T-helper 1 cell treated with Interleukin-12 subunit alpha and Interleukin-12 subunit beta and Interleukin-4 antibody, amounts not matched to agents 30 μg/mL and 1 μg/mL, for 36 hours (primary cell): ENCODE data around the gene ZEB2.
A peak's percentile ranks its signal among the peaks of the same experiment; 100 is the strongest.

ENCODE experiments used
- H3K27ac Mint-ChIP-seq: one replicate; pipeline ENCODE4 v1.8.0; 2021; ENCODE audit warnings: mild to moderate bottlenecking, mixed read lengths
- H3K27me3 Mint-ChIP-seq: one replicate; pipeline ENCODE4 v1.8.0; 2021; ENCODE audit warnings: low read depth, mixed read lengths
- H3K36me3 Mint-ChIP-seq: one replicate; pipeline ENCODE4 v1.8.0; 2021; ENCODE audit warnings: low read depth, mixed read lengths
- H3K4me1 Mint-ChIP-seq: one replicate; pipeline ENCODE4 v1.8.0; 2021; ENCODE audit warnings: low read depth, mixed read lengths
- H3K4me3 Mint-ChIP-seq: one replicate; pipeline ENCODE4 v1.8.0; 2021; ENCODE audit warnings: mild to moderate bottlenecking, moderate library complexity, mixed read lengths
- H3K9me3 Mint-ChIP-seq: one replicate; pipeline ENCODE4 v1.8.0; 2021; ENCODE audit warnings: mixed read lengths

ZEB2 gene

DNA sequence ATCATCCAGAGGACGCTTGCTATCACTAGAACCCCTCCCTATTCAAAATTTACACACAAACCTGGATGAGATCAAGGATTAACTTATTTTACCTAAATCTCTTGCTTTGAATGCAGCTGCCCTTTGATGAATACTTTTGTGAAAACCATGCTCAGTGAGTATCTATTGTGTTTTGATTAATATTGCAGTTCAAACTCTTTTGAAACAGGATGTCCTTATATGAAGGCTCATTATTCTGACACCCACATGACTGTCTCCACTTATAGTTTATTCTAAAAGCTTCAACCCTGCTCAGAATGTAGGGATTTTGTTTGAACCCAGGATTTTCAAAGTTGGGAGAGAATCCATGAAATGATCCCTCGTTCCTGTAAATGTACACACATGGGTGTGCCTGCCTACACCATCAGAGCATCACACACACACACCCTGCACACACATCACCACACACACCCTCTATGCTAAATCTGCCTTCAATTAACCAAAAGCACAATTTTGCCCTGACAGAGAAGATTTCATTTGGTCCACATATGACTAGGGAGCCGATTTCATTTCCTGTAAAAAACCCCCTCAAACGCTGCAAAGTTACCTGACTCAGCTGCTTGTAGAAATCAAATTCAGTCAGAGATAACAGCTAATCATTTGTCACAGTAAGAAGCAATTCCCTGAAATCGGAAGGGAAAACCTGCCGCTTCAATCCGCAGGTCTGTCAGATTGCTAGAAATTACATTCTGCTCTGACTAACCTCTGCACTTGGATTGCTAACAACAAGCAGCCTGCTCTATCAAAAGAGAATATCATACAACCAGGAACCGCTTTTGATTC, 65.2 kb downstream of the ZEB2 start:
- H3K4me3 Mint-ChIP-seq = no peak overlapping the region
- H3K36me3 Mint-ChIP-seq = peaks cover 2% of the 10 kb centered on the region
- H3K27me3 Mint-ChIP-seq = peaks cover 10% of the 10 kb centered on the region
- H3K27ac Mint-ChIP-seq = peak overlapping the region; percentile 21
- peaks cover 31% of the 10 kb centered on the region for H3K4me1 Mint-ChIP-seq
- no peaks in the 10 kb centered on the region for H3K9me3 Mint-ChIP-seq

DNA sequence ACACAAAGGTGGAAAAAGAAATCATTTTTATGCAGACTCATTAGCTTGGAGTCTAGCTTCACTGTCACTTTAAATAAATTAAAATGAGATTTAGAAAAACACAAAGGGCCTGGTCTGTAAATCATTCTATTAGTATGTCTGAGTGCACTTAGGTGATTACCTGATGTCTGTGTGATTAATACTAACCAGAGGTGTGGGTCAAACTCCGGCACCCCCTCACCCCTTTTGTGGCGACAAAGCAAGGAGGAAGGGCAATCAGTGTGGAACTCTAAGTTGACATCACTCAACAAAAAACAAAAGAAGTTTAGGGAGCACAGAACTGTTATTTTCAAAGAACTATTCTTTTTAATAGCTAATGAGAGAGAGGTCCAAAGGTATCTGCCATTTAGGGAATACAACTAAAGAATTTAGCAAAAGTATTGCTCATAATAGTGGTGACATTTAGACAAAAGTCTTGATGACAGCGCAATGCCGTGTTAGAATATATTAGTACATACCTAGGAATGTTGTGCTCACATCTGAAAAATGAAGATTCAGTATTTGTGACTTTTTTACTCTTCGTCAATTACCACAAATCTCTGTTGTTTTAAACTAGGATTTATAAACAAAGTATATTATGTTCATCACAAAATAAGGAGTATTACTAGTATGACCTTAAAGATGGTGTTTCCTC, 66.3 kb downstream of the ZEB2 start:
- Mint-ChIP-seq H3K4me1 (peaks cover 26% of the 10 kb centered on the region), H3K4me3 (no peak overlapping the region), H3K36me3 (peaks cover 2% of the 10 kb centered on the region), H3K27me3 (peaks cover 10% of the 10 kb centered on the region), H3K27ac (no peak overlapping the region), H3K9me3 (no peaks in the 10 kb centered on the region)

DNA sequence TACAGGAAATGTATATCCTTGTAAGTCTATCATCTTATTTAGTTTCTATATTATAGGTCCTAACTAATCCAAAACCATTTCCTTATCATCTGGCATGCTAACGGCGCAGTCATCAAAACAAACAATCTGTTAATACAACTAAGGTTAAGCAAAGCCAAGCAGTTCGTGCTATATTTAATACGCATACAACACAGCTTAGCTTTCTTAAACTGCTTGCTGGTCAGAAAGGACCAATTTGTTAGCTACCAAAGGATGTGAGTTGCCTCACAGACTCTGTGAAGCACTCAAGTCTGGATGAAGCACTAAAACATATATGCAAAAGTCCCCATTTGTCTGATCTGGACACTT, 67.0 kb downstream of the ZEB2 start:
- Mint-ChIP-seq H3K4me3 (no peak overlapping the region), H3K27ac (no peak overlapping the region), H3K4me1 (peaks cover 24% of the 10 kb centered on the region)

DNA sequence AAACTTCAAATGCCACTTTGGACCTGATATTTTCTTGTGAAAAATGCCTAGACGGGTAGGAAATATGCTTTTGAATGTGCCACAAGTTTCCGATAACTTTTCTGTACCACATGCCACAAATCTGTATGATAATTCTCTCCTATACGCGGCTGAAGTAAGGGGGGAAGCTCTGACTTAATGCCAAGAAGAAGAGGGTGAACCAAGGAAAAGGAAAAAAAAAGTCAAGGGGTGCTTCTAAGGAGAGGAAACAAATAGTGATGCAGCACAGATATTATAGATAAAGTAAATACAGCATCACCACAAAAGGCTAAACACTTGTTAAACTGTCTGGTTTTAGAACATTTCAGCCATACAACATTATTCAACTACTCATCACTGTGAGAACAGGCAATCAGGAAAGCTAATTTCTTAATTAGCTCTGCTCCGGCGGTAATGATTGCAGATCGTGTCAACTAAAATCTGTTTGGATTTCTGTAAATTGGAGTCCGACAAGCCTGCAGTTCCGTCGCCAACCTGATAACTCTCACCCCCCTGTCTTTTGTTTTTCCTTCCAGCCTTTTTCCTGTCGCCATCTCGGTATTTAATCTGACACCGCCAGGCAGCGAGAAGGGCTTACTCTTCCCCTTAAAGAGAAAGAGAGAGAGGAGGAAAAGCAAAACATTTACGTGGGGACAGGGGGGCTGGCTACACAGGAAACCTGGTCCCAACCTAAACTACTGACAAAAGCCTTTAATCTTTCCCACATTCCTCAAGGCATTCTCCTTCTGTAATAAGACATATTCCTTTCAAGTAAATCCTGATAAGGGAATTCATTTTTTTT, 67.5 kb downstream of the ZEB2 start:
- peaks cover 10% of the 10 kb centered on the region for H3K27me3 Mint-ChIP-seq
- peaks cover 24% of the 10 kb centered on the region for H3K4me1 Mint-ChIP-seq
- no peak overlapping the region for H3K4me3 Mint-ChIP-seq
- no peaks in the 10 kb centered on the region for H3K9me3 Mint-ChIP-seq
- peak overlapping the region; percentile 21 for H3K27ac Mint-ChIP-seq
- H3K36me3 Mint-ChIP-seq = peaks cover 2% of the 10 kb centered on the region

More for the DNA sequence above, 67.0 kb downstream of the ZEB2 start:
- H3K9me3 Mint-ChIP-seq = no peaks in the 10 kb centered on the region
- H3K36me3 Mint-ChIP-seq = peaks cover 2% of the 10 kb centered on the region
- peaks cover 10% of the 10 kb centered on the region for H3K27me3 Mint-ChIP-seq

DNA sequence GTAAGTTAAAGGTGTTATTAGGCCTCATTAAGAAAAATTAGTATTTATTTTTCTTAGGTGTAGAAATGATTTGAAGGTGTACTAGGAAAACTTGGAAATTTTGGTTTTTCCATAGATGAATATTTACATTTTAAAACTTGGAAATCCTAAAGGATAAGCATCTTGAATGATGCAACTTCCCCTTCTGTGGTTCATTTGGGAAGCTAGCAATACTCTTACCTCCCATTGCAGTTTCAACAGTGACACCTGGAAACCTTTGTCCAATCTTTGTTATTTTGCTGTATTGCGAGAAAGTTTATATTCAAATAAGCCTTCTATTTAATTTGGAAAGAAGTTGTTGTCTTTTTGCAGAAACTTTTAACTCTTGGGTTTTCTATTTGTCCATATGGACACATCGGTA, 68.5 kb downstream of the ZEB2 start:
- Mint-ChIP-seq H3K4me3 (no peak overlapping the region), H3K4me1 (peaks cover 24% of the 10 kb centered on the region), H3K36me3 (peaks cover 2% of the 10 kb centered on the region)

DNA sequence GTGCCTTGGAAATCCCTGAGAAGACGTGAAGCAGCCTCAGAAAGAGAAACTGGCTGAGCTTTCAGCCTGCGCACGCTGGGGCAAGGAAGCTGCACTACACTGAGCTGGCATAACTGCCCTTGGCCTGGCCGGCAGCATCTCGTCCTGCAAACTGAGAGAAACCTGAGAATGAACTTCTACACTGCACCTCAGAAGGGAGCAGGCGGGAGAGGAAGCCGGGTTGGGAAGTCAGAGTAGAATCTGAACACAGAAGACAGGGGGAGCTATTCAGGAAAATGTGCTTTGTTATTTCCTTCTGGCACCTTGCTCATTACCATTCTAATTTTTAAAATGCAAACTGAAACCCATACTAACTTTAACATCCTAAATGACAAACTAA, 70.9 kb downstream of the ZEB2 start:
- Mint-ChIP-seq H3K4me3 (no peak overlapping the region), H3K4me1 (peaks cover 11% of the 10 kb centered on the region), H3K27ac (no peak overlapping the region), H3K36me3 (peaks cover 2% of the 10 kb centered on the region), H3K27me3 (peaks cover 10% of the 10 kb centered on the region), H3K9me3 (no peaks in the 10 kb centered on the region)

More for the DNA sequence above, 68.5 kb downstream of the ZEB2 start:
- H3K27ac Mint-ChIP-seq = no peak overlapping the region
- no peaks in the 10 kb centered on the region for H3K9me3 Mint-ChIP-seq
- peaks cover 10% of the 10 kb centered on the region for H3K27me3 Mint-ChIP-seq

DNA sequence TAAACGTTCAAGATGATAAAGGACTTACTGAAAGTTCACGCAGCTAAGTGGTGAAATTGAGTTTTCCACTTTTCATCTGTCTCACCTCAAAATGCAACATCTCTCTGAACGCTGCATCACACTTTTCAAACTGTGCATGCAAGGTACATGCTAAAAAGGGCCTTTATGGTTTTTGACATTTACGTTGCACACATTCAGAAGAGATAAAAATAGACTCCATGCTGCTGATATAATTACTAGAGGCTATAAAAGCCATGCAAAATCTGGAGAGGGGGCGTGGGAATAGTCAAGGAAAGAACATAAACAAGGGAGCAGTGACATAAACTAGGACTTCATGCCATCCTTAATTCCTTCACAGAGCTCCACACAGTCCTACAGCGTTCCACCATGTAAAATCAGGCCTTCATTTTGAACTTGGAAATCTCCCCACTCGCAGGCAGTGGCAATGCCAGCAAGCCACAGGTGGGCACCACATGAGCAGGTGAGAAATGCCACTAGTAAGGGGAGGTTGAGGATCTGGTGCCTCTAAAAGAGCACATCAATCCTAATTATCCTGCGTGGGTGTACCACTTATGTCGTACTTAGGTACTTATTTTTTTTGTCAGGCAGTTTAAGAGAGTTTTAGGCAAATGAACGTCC, 71.4 kb downstream of the ZEB2 start:
- H3K9me3 Mint-ChIP-seq = no peaks in the 10 kb centered on the region
- H3K36me3 Mint-ChIP-seq = peaks cover under 1% of the 10 kb centered on the region
- H3K27me3 Mint-ChIP-seq = peaks cover 10% of the 10 kb centered on the region
- no peak overlapping the region for H3K27ac Mint-ChIP-seq
- no peak overlapping the region for H3K4me3 Mint-ChIP-seq
- peaks cover 11% of the 10 kb centered on the region for H3K4me1 Mint-ChIP-seq

DNA sequence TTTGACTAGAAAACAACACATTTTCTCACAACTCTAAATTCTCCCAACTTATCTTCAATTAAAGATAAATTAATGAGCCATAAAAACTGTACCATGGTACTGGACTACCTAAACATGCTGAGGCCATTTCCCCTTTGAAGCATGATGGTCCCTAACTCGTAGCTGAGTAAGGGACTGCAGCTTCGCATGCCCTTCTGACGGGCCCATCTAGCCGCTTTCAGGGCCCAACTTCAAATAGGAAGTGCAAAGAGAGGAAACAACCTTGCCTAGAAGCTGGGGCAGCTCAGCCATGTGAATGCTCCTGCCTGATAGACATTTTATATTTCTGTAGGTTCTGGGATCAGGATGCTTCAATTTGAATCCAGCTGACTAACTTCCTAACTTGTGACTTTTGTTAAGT, 72.4 kb downstream of the ZEB2 start:
- Mint-ChIP-seq H3K4me1 (peaks cover 8% of the 10 kb centered on the region), H3K9me3 (no peaks in the 10 kb centered on the region), H3K27me3 (peaks cover 10% of the 10 kb centered on the region), H3K4me3 (no peak overlapping the region), H3K27ac (no peak overlapping the region), H3K36me3 (no peaks in the 10 kb centered on the region)

DNA sequence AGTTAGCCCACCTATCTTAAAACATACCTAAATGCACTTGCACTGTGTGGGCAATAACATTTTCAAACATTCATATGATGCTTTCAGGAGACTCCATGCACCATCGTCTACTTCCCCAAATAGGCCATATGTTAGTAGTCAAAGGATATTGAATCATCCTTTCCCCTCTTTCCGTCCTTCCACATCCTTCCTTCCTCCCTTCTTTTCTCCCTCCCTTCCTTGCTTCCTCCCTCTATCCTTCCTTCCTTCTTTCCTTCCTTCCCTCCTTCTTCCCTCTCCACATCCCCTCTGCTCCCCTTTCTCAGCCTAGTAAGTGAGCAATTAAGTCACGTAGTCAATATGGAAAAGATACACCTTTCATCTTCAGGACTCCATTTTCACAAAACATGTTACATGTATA, 73.8 kb downstream of the ZEB2 start:
- H3K4me1 Mint-ChIP-seq = no peaks in the 10 kb centered on the region
- no peak overlapping the region for H3K4me3 Mint-ChIP-seq
- no peaks in the 10 kb centered on the region for H3K36me3 Mint-ChIP-seq
- no peaks in the 10 kb centered on the region for H3K9me3 Mint-ChIP-seq
- H3K27ac Mint-ChIP-seq = no peak overlapping the region
- H3K27me3 Mint-ChIP-seq = no peaks in the 10 kb centered on the region

DNA sequence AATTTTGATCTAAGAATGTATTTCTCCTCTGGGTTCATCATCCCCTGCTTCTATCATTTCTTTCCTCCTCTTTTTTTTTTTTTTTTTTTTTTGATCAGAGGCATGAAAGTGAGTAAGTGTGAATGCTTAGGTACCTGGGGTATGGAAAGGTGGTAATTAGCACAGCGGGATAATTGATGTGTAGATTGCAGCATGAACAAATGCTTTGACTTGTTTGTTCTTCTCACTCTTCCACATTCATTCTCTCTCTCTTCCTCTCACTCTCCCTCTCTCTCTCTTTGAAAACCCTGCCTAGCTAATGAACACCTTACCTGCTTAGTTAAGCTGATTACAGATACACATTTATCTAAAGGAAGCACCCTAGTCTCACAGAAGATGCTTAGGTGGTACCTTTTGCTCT, 74.7 kb downstream of the ZEB2 start:
- H3K4me1 Mint-ChIP-seq = no peaks in the 10 kb centered on the region
- no peaks in the 10 kb centered on the region for H3K36me3 Mint-ChIP-seq
- H3K27ac Mint-ChIP-seq = no peak overlapping the region

DNA sequence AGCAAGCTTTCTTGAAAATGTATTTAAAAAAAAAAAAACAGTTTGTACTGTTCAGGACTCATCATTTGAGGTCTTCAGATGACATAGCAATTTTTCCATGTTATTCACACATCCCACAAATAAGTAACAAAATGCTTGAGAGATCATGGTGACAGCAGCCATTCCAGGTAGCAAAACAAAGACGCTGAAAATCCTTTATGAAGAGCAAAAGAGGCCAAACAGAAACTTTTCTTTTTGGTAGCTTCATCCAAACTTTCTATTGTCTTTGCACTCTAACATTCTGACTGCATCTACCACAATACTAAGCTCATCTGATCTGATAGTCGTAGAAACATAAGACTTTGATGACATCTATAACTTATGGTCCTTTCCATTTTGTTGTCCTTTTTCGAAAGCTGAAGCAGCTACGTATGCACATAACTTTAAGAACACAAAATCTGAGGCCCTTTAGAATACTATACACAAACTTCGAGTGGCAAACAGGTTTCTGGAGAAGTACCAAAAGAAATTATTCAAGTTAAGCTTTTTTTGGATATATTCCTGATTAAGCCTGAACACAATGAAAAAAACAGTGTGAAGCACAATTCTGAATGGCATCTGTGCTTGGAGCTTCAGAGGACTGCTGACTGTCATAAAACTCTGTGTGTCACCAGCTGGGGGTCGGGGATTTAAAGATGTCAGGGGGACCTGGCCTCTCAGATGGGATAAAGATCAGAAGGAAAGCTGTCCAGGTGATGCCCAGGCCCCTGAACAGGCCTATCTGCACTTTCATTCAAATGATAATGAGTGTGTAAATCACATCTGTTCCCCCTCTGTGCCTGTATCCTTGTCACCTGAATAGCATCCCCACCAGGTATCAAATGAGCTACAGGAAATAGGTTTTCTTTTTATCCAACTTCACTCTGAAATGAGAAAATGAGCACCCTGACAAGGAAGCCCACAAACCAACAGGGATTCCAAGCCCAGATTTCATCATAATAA, 75.8 kb downstream of the ZEB2 start:
- H3K27ac Mint-ChIP-seq = no peak overlapping the region
- no peaks in the 10 kb centered on the region for H3K9me3 Mint-ChIP-seq
- no peaks in the 10 kb centered on the region for H3K4me1 Mint-ChIP-seq
- H3K27me3 Mint-ChIP-seq = no peaks in the 10 kb centered on the region
- H3K4me3 Mint-ChIP-seq = no peak overlapping the region
- no peaks in the 10 kb centered on the region for H3K36me3 Mint-ChIP-seq

More for the DNA sequence above, 74.7 kb downstream of the ZEB2 start:
- H3K4me3 Mint-ChIP-seq = no peak overlapping the region
- no peaks in the 10 kb centered on the region for H3K9me3 Mint-ChIP-seq
- H3K27me3 Mint-ChIP-seq = no peaks in the 10 kb centered on the region

DNA sequence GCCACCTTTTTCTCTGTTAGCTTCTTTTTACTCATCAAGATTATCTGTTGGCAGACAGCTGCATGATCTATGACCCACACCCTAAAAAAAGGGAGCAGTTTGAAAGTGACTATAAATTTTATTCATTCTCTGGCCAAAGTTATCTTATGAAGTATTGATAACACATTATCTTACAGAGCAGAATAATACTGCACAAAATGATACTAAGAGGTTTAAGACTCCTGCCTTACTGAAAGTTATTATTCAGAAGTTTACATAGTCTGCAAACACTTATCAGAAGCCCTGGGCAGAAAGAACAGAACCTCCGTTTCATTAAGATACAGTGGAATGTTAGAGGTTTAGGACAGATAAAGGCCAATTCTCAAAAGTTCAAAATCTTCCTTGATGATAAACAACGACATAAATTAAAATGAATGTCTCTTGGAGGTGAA, 78.2 kb downstream of the ZEB2 start:
- no peaks in the 10 kb centered on the region for H3K4me1 Mint-ChIP-seq
- no peak overlapping the region for H3K27ac Mint-ChIP-seq
- H3K9me3 Mint-ChIP-seq = no peaks in the 10 kb centered on the region
- H3K4me3 Mint-ChIP-seq = no peak overlapping the region
- H3K27me3 Mint-ChIP-seq = no peaks in the 10 kb centered on the region
- no peaks in the 10 kb centered on the region for H3K36me3 Mint-ChIP-seq

DNA sequence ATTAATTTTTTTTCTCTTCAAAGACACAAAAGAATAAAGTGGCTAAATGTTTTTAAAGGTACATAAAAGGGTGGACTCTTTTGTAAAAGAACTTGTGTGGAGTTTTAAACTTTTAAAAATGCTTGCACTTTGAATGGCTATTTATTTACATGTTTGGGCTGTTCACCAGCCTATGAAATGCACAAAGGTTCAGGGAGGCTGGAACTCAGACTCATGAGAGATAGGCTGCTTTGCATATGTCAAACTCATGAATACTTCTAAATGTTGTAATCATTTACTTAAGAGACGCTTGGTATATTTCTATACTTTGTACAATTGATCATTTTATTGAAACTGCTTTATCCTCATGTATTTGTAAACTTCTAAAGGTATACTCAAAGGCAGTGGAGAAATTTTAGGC, 79.9 kb downstream of the ZEB2 start:
- Mint-ChIP-seq H3K4me1 (no peaks in the 10 kb centered on the region), H3K27ac (no peak overlapping the region), H3K9me3 (no peaks in the 10 kb centered on the region), H3K27me3 (no peaks in the 10 kb centered on the region), H3K36me3 (peaks cover 1% of the 10 kb centered on the region), H3K4me3 (no peak overlapping the region)
